Esophagus squamous epithelium (tissue), 4 donors: ENCODE results near the gene TERB2.
"Not testable (repeated sequence)": the region's sequence is repeated elsewhere in the genome, so short reads cannot be mapped to it uniquely, and the experiment has no call there.

ENCODE experiments used
- POLR2A ChIP-seq, 4 donors: fragments of 450-650 bp; IDR thresholded peaks; one replicate each; pipeline ENCODE4 v1.6.1; 2017; ENCODE audit warnings: antibody characterized with exemption in 4 of 4, mild to moderate bottlenecking in 4 of 4, moderate library complexity in 3 of 4
- TF ChIP-seq, protein P1 (sequence below), 6 experiments: fragments of 450-650 bp in 4 of 6; fragments of 200-600 bp in 2 of 6; sonication (generic) in 2 of 6; IDR thresholded peaks; one replicate each; pipeline ENCODE4 v1.5.1; 2016 to 2019; ENCODE audit warnings: antibody characterized with exemption in 6 of 6, mild to moderate bottlenecking in 4 of 6, moderate library complexity in 4 of 6

GRCh38 chr15:44987711-44988110 is 31.2 kb downstream of the TERB2 start:
- TF ChIP-seq, protein P1, sequence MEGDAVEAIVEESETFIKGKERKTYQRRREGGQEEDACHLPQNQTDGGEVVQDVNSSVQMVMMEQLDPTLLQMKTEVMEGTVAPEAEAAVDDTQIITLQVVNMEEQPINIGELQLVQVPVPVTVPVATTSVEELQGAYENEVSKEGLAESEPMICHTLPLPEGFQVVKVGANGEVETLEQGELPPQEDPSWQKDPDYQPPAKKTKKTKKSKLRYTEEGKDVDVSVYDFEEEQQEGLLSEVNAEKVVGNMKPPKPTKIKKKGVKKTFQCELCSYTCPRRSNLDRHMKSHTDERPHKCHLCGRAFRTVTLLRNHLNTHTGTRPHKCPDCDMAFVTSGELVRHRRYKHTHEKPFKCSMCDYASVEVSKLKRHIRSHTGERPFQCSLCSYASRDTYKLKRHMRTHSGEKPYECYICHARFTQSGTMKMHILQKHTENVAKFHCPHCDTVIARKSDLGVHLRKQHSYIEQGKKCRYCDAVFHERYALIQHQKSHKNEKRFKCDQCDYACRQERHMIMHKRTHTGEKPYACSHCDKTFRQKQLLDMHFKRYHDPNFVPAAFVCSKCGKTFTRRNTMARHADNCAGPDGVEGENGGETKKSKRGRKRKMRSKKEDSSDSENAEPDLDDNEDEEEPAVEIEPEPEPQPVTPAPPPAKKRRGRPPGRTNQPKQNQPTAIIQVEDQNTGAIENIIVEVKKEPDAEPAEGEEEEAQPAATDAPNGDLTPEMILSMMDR (IDR thresholded peaks at IDR 0.05) = not testable (repeated sequence)
- TF ChIP-seq POLR2A (IDR thresholded peaks at IDR 0.05) = not testable (repeated sequence)
